Heart left ventricle (tissue), 13 donors: Measurements from ENCODE around the gene TRHDE.

Experiments used
- CTCF ChIP-seq, 12 donors: fragments of 200-600 bp; sonication (generic) in 4 of 12; IDR thresholded peaks; one replicate each; pipeline versions ENCODE4 v1.5.0 to v1.8.0; 2018 to 2022; ENCODE audit warnings: antibody characterized with exemption in 12 of 12, mild to moderate bottlenecking in 5 of 12
- POLR2A ChIP-seq, 2 donors: fragments of 450-650 bp; IDR thresholded peaks; one replicate each; pipeline ENCODE4 v1.6.1; 2017; ENCODE audit warnings: antibody characterized with exemption in 2 of 2, mild to moderate bottlenecking in 2 of 2, moderate library complexity in 2 of 2
- donor health status: ischemic (EF 13 %, LVEDD 7.1; RV severe dilation, severe dysfunction).
- donor health status: DM: no; HTN: yes; CAD: no.
- donor health status: DM: no; HTN: no; CAD: no.
- donor health status: ischemic (EF 25% LVEDD 6.9; RV normal size, moderate dysfunction).
- donor health status: ischemic (EF 25% LVEDD 5.7; RV mildly dilated, moderate dysfunction).
- donor health status: ischemic (EF 35%, LVEDD 5.7; RV mildly dilated, moderate dysfunction).
- donor health status: nonischemic (EF 11% LVEDD 7.7; RV severe dilation, severe dysfunction).
- donor health status: DM: yes; HTN: yes; CAD: no.
- donor health status: PGD.
- donor health status: ischemic (EF 29% LVEDD 5.4; RV normal size, mild dysfunction).
- donor health status: nonischemic (EF 23%, LVEDD 6.1; RV moderate dilation, normal function).

DNA sequence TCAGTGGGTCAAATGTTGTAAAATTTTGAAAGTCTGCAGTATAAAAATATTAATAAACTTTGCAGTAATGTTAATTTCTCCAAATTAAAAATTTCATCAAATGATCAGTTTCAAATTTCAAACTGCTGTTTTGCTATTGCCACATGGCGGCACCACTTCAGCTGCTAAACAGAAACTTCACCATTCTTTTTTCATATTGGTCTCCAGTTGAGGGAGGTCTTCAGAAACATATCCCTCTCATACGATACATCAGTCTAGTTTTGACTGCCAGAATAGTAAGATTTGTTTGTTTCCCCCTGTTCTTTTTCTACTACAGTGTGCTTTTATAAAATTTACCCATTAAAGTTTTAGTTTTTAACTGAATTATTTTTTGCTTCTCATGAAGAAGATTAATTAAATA, 4.2 kb upstream of the TRHDE start:
- TF ChIP-seq CTCF (IDR thresholded peaks at IDR 0.05) (no peak), POLR2A (IDR thresholded peaks at IDR 0.05) (no peak)
